ENCODE measurements around the gene ATP2A3. TPM values are rescaled to one million over a fixed set of nuclear protein-coding genes. Genes with fewer than 3 reads are reported as not detected.

ATP2A3 gene
- total RNA-seq, 1 donor from 2014 or later, result 107 TPM

GRCh38 chr17:3891626-3892094 is 72.6 kb downstream of the ATP2A3 start:
- Mint-ChIP-seq H3K9me3 (no peaks in the 10 kb centered on the region), H3K36me3 (ENCODE audit: low read depth) (no peaks in the 10 kb centered on the region), H3K4me3 (peak overlapping the region; percentile 82), H3K27me3 (ENCODE audit: insufficient read depth) (no peaks in the 10 kb centered on the region), H3K4me1 (ENCODE audit: low read depth) (peaks cover 38% of the 10 kb centered on the region), H3K27ac (peak overlapping the region; percentile 58)
- intact Hi-C loops (cut with micrococcal nuclease), result loop anchor here (5.0 to 10.0 kb wide), 4 partner anchors 169 to 1073 kb away; partner anchors contain the start of genes ANKFY1, EMC6, HASPIN and SPAG7
- DNase-seq (ENCODE audit: low spot score), result no peak

GRCh38 chr17:3890878-3891219 is 73.4 kb downstream of the ATP2A3 start:
- Mint-ChIP-seq H3K9me3 (no peaks in the 10 kb centered on the region), H3K4me3 (peak overlapping the region; percentile 82), H3K4me1 (ENCODE audit: low read depth) (peaks cover 45% of the 10 kb centered on the region), H3K36me3 (ENCODE audit: low read depth) (no peaks in the 10 kb centered on the region), H3K27me3 (ENCODE audit: insufficient read depth) (no peaks in the 10 kb centered on the region), H3K27ac (peak overlapping the region; percentile 64)
- intact Hi-C loops (cut with micrococcal nuclease), result loop anchor here (5.0 to 10.0 kb wide), 4 partner anchors 169 to 1074 kb away; partner anchors contain the start of genes ANKFY1, EMC6, HASPIN and SPAG7
- no peak for DNase-seq (ENCODE audit: low spot score)

- peak overlapping the region; percentile 64 for H3K27ac Mint-ChIP-seq
- no peaks in the 10 kb centered on the region for H3K36me3 Mint-ChIP-seq (ENCODE audit: low read depth)
- no peaks in the 10 kb centered on the region for H3K27me3 Mint-ChIP-seq (ENCODE audit: insufficient read depth)
- peak overlapping the region; percentile 4 for H3K4me3 Mint-ChIP-seq
- H3K4me1 Mint-ChIP-seq (ENCODE audit: low read depth), result peaks cover 45% of the 10 kb centered on the region
- DNase-seq (ENCODE audit: low spot score), result no peak
- intact Hi-C loops (cut with micrococcal nuclease), result loop anchor here (5.0 to 10.0 kb wide), 4 partner anchors 168 to 1075 kb away; partner anchors contain the start of genes ANKFY1, EMC6, HASPIN and SPAG7
- H3K9me3 Mint-ChIP-seq, result no peaks in the 10 kb centered on the region
Measured at GRCh38 chr17:3890082-3890877, 74.0 kb downstream of the ATP2A3 start.

GRCh38 chr17:3889325-3890012 is 74.8 kb downstream of the ATP2A3 start:
- H3K9me3 Mint-ChIP-seq, result no peaks in the 10 kb centered on the region
- intact Hi-C loops (cut with micrococcal nuclease), result loop anchor here (5.0 to 10.0 kb wide), 4 partner anchors 167 to 1075 kb away; partner anchors contain the start of genes ANKFY1, EMC6, HASPIN and SPAG7
- no peak overlapping the region for H3K4me3 Mint-ChIP-seq
- no peaks in the 10 kb centered on the region for H3K36me3 Mint-ChIP-seq (ENCODE audit: low read depth)
- H3K27ac Mint-ChIP-seq, result no peak overlapping the region
- DNase-seq (ENCODE audit: low spot score), result no peak
- peaks cover 45% of the 10 kb centered on the region for H3K4me1 Mint-ChIP-seq (ENCODE audit: low read depth)
- H3K27me3 Mint-ChIP-seq (ENCODE audit: insufficient read depth), result no peaks in the 10 kb centered on the region

- no peaks in the 10 kb centered on the region for H3K27me3 Mint-ChIP-seq (ENCODE audit: insufficient read depth)
- intact Hi-C loops (cut with micrococcal nuclease), result no loop called here
- no peaks in the 10 kb centered on the region for H3K9me3 Mint-ChIP-seq
- no peak for DNase-seq (ENCODE audit: low spot score)
- H3K4me3 Mint-ChIP-seq, result no peak overlapping the region
- peaks cover 37% of the 10 kb centered on the region for H3K4me1 Mint-ChIP-seq (ENCODE audit: low read depth)
- H3K27ac Mint-ChIP-seq, result no peak overlapping the region
- H3K36me3 Mint-ChIP-seq (ENCODE audit: low read depth), result no peaks in the 10 kb centered on the region
Measured at GRCh38 chr17:3888343-3889171, 75.7 kb downstream of the ATP2A3 start.

GRCh38 chr17:3887804-3888203 is 76.4 kb downstream of the ATP2A3 start:
- Mint-ChIP-seq H3K27ac (no peak overlapping the region), H3K4me1 (ENCODE audit: low read depth) (peaks cover 34% of the 10 kb centered on the region), H3K36me3 (ENCODE audit: low read depth) (peaks cover 2% of the 10 kb centered on the region), H3K9me3 (no peaks in the 10 kb centered on the region), H3K4me3 (no peak overlapping the region), H3K27me3 (ENCODE audit: insufficient read depth) (no peaks in the 10 kb centered on the region)
- DNase-seq (ENCODE audit: low spot score), result no peak
- intact Hi-C loops (cut with micrococcal nuclease), result no loop called here

GRCh38 chr17:3887394-3887793 is 76.8 kb downstream of the ATP2A3 start:
- H3K27ac Mint-ChIP-seq, result peak overlapping the region; percentile 59
- no peaks in the 10 kb centered on the region for H3K27me3 Mint-ChIP-seq (ENCODE audit: insufficient read depth)
- no peak for DNase-seq (ENCODE audit: low spot score)
- no peak overlapping the region for H3K4me3 Mint-ChIP-seq
- H3K36me3 Mint-ChIP-seq (ENCODE audit: low read depth), result peaks cover 2% of the 10 kb centered on the region
- no peaks in the 10 kb centered on the region for H3K9me3 Mint-ChIP-seq
- intact Hi-C loops (cut with micrococcal nuclease), result no loop called here
- peaks cover 34% of the 10 kb centered on the region for H3K4me1 Mint-ChIP-seq (ENCODE audit: low read depth)

GRCh38 chr17:3886776-3887175 is 77.5 kb downstream of the ATP2A3 start:
- Mint-ChIP-seq H3K4me3 (no peak overlapping the region), H3K9me3 (no peaks in the 10 kb centered on the region), H3K36me3 (ENCODE audit: low read depth) (peaks cover 2% of the 10 kb centered on the region), H3K4me1 (ENCODE audit: low read depth) (peaks cover 30% of the 10 kb centered on the region), H3K27me3 (ENCODE audit: insufficient read depth) (no peaks in the 10 kb centered on the region), H3K27ac (peak overlapping the region; percentile 59)
- DNase-seq (ENCODE audit: low spot score), result no peak
- intact Hi-C loops (cut with micrococcal nuclease), result no loop called here

- DNase-seq (ENCODE audit: low spot score), result no peak
- H3K27me3 Mint-ChIP-seq (ENCODE audit: insufficient read depth), result no peaks in the 10 kb centered on the region
- peak overlapping the region; percentile 61 for H3K27ac Mint-ChIP-seq
- H3K4me3 Mint-ChIP-seq, result no peak overlapping the region
- no peaks in the 10 kb centered on the region for H3K9me3 Mint-ChIP-seq
- H3K36me3 Mint-ChIP-seq (ENCODE audit: low read depth), result peaks cover 2% of the 10 kb centered on the region
- intact Hi-C loops (cut with micrococcal nuclease), result no loop called here
- H3K4me1 Mint-ChIP-seq (ENCODE audit: low read depth), result peaks cover 22% of the 10 kb centered on the region
Measured at GRCh38 chr17:3885970-3886369, 78.3 kb downstream of the ATP2A3 start.

GRCh38 chr17:3885271-3885670 is 79.0 kb downstream of the ATP2A3 start:
- peaks cover 16% of the 10 kb centered on the region for H3K4me1 Mint-ChIP-seq (ENCODE audit: low read depth)
- H3K27me3 Mint-ChIP-seq (ENCODE audit: insufficient read depth), result no peaks in the 10 kb centered on the region
- peaks cover 2% of the 10 kb centered on the region for H3K36me3 Mint-ChIP-seq (ENCODE audit: low read depth)
- DNase-seq (ENCODE audit: low spot score), result no peak
- intact Hi-C loops (cut with micrococcal nuclease), result no loop called here
- no peak overlapping the region for H3K4me3 Mint-ChIP-seq
- no peaks in the 10 kb centered on the region for H3K9me3 Mint-ChIP-seq
- H3K27ac Mint-ChIP-seq, result no peak overlapping the region

- no peaks in the 10 kb centered on the region for H3K27me3 Mint-ChIP-seq (ENCODE audit: insufficient read depth)
- H3K9me3 Mint-ChIP-seq, result no peaks in the 10 kb centered on the region
- DNase-seq (ENCODE audit: low spot score), result no peak
- H3K27ac Mint-ChIP-seq, result no peak overlapping the region
- intact Hi-C loops (cut with micrococcal nuclease), result no loop called here
- peaks cover 14% of the 10 kb centered on the region for H3K4me1 Mint-ChIP-seq (ENCODE audit: low read depth)
- H3K4me3 Mint-ChIP-seq, result no peak overlapping the region
- peaks cover 2% of the 10 kb centered on the region for H3K36me3 Mint-ChIP-seq (ENCODE audit: low read depth)
Measured at GRCh38 chr17:3884188-3884587, 80.0 kb downstream of the ATP2A3 start.

- DNase-seq (ENCODE audit: low spot score), result no peak
- intact Hi-C loops (cut with micrococcal nuclease), result no loop called here
- H3K36me3 Mint-ChIP-seq (ENCODE audit: low read depth), result peaks cover 2% of the 10 kb centered on the region
- no peak overlapping the region for H3K27ac Mint-ChIP-seq
- H3K27me3 Mint-ChIP-seq (ENCODE audit: insufficient read depth), result no peaks in the 10 kb centered on the region
- no peak overlapping the region for H3K4me3 Mint-ChIP-seq
- peaks cover 13% of the 10 kb centered on the region for H3K4me1 Mint-ChIP-seq (ENCODE audit: low read depth)
- H3K9me3 Mint-ChIP-seq, result no peaks in the 10 kb centered on the region
Measured at GRCh38 chr17:3882276-3882675, 82.0 kb downstream of the ATP2A3 start.
